Mesendoderm (in vitro differentiated cells): ENCODE measurements around the gene TLN1.

Source experiments
- DNase-seq: peaks from one replicate; pipeline ENCODE4 v3.0.0; 2013
- H2AK5ac ChIP-seq: 2 replicates; pipeline ENCODE4 v1.6.1; 2013; ENCODE audit warnings: low read length, inconsistent platforms
- H2BK120ac ChIP-seq: 2 replicates; pipeline ENCODE4 v1.6.1; 2013; ENCODE audit warnings: low read depth, mild to moderate bottlenecking, low read length, moderate library complexity, mixed read lengths
- H2BK15ac ChIP-seq: replicated peaks from 2 replicates; pipeline ENCODE4 v1.6.1; 2013; ENCODE audit warnings: low read depth, mild to moderate bottlenecking, moderate library complexity
- H2BK5ac ChIP-seq: 2 replicates; pipeline ENCODE4 v1.6.1; 2013; ENCODE audit warnings: low read length, inconsistent platforms
- H3K18ac ChIP-seq: 2 replicates; pipeline ENCODE4 v1.6.1; 2013; ENCODE audit warnings: mild to moderate bottlenecking, low read length, mixed read lengths
- H3K23ac ChIP-seq: one replicate; pipeline ENCODE4 v1.6.1; 2013; ENCODE audit warnings: low read length
- H3K27ac ChIP-seq: 2 replicates; pipeline ENCODE4 v1.5.1; 2013; ENCODE audit warnings: low read depth, mild to moderate bottlenecking, inconsistent platforms, low read length, moderate library complexity
- H3K27me3 ChIP-seq: 2 replicates; pipeline ENCODE4 v1.6.1; 2013; ENCODE audit warnings: low read length, control low read depth, mild to moderate bottlenecking, inconsistent platforms; ENCODE audit not compliant: insufficient read depth, poor library complexity
- H3K36me3 ChIP-seq: 2 replicates; pipeline ENCODE4 v1.6.1; 2013; ENCODE audit warnings: low read length, inconsistent platforms; ENCODE audit not compliant: control insufficient read depth, insufficient read depth
- H3K4ac ChIP-seq: one replicate; pipeline ENCODE4 v1.6.1; 2013; ENCODE audit warnings: low read depth, mild to moderate bottlenecking, low read length, moderate library complexity
- H3K4me1 ChIP-seq: 2 replicates; pipeline ENCODE4 v1.6.1; 2013; ENCODE audit warnings: low read depth, low read length, inconsistent platforms; ENCODE audit not compliant: control insufficient read depth
- H3K4me2 ChIP-seq: 2 replicates; pipeline ENCODE4 v1.6.1; 2013; ENCODE audit warnings: low read length
- H3K4me3 ChIP-seq: 2 replicates; pipeline ENCODE4 v1.5.1; 2013; ENCODE audit warnings: mild to moderate bottlenecking, low read length
- H3K56ac ChIP-seq: one replicate; pipeline ENCODE4 v1.6.1; 2013; ENCODE audit warnings: low read length
- H3K79me1 ChIP-seq: 2 replicates; pipeline ENCODE4 v1.6.1; 2013; ENCODE audit warnings: low read length, inconsistent platforms
- H3K79me2 ChIP-seq: 2 replicates; pipeline ENCODE4 v1.6.1; 2013; ENCODE audit warnings: mild to moderate bottlenecking, low read length; ENCODE audit not compliant: control insufficient read depth, insufficient read depth
- H3K9ac ChIP-seq: 2 replicates; pipeline ENCODE4 v1.6.1; 2013; ENCODE audit warnings: low read length, inconsistent platforms
- H4K5ac ChIP-seq: one replicate; pipeline ENCODE4 v1.6.1; 2013; ENCODE audit warnings: low read length
- H4K8ac ChIP-seq: one replicate; pipeline ENCODE4 v1.6.1; 2013; ENCODE audit warnings: low read depth, mild to moderate bottlenecking, control low read depth, low read length, moderate library complexity
- WGBS: extraction: QIAGEN DNeasy Blood & Tissue Kit; methylation state at CpG from one replicate; pipeline ENCODE4 v1.1.7; 2013; ENCODE audit warnings: low lambda C conversion rate, missing lambda C conversion rate; ENCODE audit not compliant: insufficient coverage; ENCODE audit errors: extremely low coverage; 5-methylcytosine and 5-hydroxymethylcytosine counted together

Gene TLN1

GRCh38 chr9:35718721-35719511, 13.1 kb downstream of the TLN1 start:
- peaks cover 55% of the 10 kb centered on the region for H3K36me3 ChIP-seq

GRCh38 chr9:35717132-35717870, 14.7 kb downstream of the TLN1 start:
- H3K36me3 ChIP-seq: peaks cover 55% of the 10 kb centered on the region

More at GRCh38 chr9:35718721-35719511, 13.1 kb downstream of the TLN1 start:
- DNase-seq: no peak
- no peak overlapping the region for H4K5ac ChIP-seq
- WGBS: no CpG with 5 or more reads among the region's 15 CpGs
- no peak overlapping the region for H3K9ac ChIP-seq
- no peak overlapping the region for H2BK120ac ChIP-seq
- no peak overlapping the region for H3K4me3 ChIP-seq
- H2BK5ac ChIP-seq: no peak overlapping the region
- no peak overlapping the region for H3K4ac ChIP-seq
- H3K4me1 ChIP-seq: no peaks in the 10 kb centered on the region
- H3K27me3 ChIP-seq: no peaks in the 10 kb centered on the region
- H2BK15ac ChIP-seq: no peak overlapping the region
- no peak overlapping the region for H3K23ac ChIP-seq
- no peaks in the 10 kb centered on the region for H3K79me1 ChIP-seq
- H4K8ac ChIP-seq: no peak overlapping the region
- H3K4me2 ChIP-seq: no peak overlapping the region
- no peak overlapping the region for H3K18ac ChIP-seq
- no peak overlapping the region for H3K27ac ChIP-seq
- no peak overlapping the region for H3K56ac ChIP-seq
- H3K79me2 ChIP-seq: no peaks in the 10 kb centered on the region
- no peak overlapping the region for H2AK5ac ChIP-seq

GRCh38 chr9:35716230-35716629, 15.8 kb downstream of the TLN1 start:
- Histone ChIP-seq H3K79me1 (no peaks in the 10 kb centered on the region), H2BK5ac (no peak overlapping the region), H3K4me3 (no peak overlapping the region), H3K27ac (no peak overlapping the region), H4K5ac (no peak overlapping the region), H3K4me1 (no peaks in the 10 kb centered on the region), H4K8ac (no peak overlapping the region), H3K4me2 (no peak overlapping the region), H3K36me3 (peaks cover 52% of the 10 kb centered on the region), H2BK120ac (no peak overlapping the region), H3K4ac (no peak overlapping the region), H3K27me3 (no peaks in the 10 kb centered on the region), H3K9ac (no peak overlapping the region), H2BK15ac (no peak overlapping the region), H3K23ac (no peak overlapping the region), H3K18ac (no peak overlapping the region), H3K56ac (no peak overlapping the region), H2AK5ac (no peak overlapping the region), H3K79me2 (no peaks in the 10 kb centered on the region)
- WGBS: no CpG with 5 or more reads among the region's 4 CpGs
- DNase-seq: no peak

More at GRCh38 chr9:35717132-35717870, 14.7 kb downstream of the TLN1 start:
- no peak overlapping the region for H4K8ac ChIP-seq
- no peak overlapping the region for H2AK5ac ChIP-seq
- H2BK15ac ChIP-seq: no peak overlapping the region
- no peak overlapping the region for H3K23ac ChIP-seq
- no peak overlapping the region for H2BK5ac ChIP-seq
- H3K4me1 ChIP-seq: no peaks in the 10 kb centered on the region
- H3K9ac ChIP-seq: no peak overlapping the region
- DNase-seq: no peak
- H3K56ac ChIP-seq: no peak overlapping the region
- H3K18ac ChIP-seq: no peak overlapping the region
- H2BK120ac ChIP-seq: no peak overlapping the region
- H3K79me2 ChIP-seq: no peaks in the 10 kb centered on the region
- H3K4ac ChIP-seq: no peak overlapping the region
- H3K4me2 ChIP-seq: no peak overlapping the region
- H4K5ac ChIP-seq: no peak overlapping the region
- no peaks in the 10 kb centered on the region for H3K27me3 ChIP-seq
- WGBS: no CpG with 5 or more reads among the region's 14 CpGs
- H3K79me1 ChIP-seq: no peaks in the 10 kb centered on the region
- no peak overlapping the region for H3K4me3 ChIP-seq
- no peak overlapping the region for H3K27ac ChIP-seq

GRCh38 chr9:35714579-35715252, 17.3 kb downstream of the TLN1 start:
- no peak overlapping the region for H3K9ac ChIP-seq
- no peak overlapping the region for H4K8ac ChIP-seq
- H3K4me2 ChIP-seq: no peak overlapping the region
- peaks cover 48% of the 10 kb centered on the region for H3K36me3 ChIP-seq
- no peak overlapping the region for H3K4me3 ChIP-seq
- H3K27ac ChIP-seq: no peak overlapping the region
- no peak overlapping the region for H4K5ac ChIP-seq
- no peaks in the 10 kb centered on the region for H3K27me3 ChIP-seq
- no peak overlapping the region for H3K56ac ChIP-seq
- no peak overlapping the region for H2AK5ac ChIP-seq
- H3K23ac ChIP-seq: no peak overlapping the region
- no peaks in the 10 kb centered on the region for H3K79me1 ChIP-seq
- H2BK15ac ChIP-seq: no peak overlapping the region
- no CpG with 5 or more reads among the region's 13 CpGs for WGBS
- DNase-seq: no peak
- no peak overlapping the region for H3K18ac ChIP-seq
- H3K4me1 ChIP-seq: no peaks in the 10 kb centered on the region
- H2BK120ac ChIP-seq: no peak overlapping the region
- no peak overlapping the region for H3K4ac ChIP-seq
- no peaks in the 10 kb centered on the region for H3K79me2 ChIP-seq
- H2BK5ac ChIP-seq: no peak overlapping the region

- Histone ChIP-seq H4K8ac (no peak overlapping the region), H2BK15ac (no peak overlapping the region)
Observed at GRCh38 chr9:35714123-35714522, 17.9 kb downstream of the TLN1 start.

More at GRCh38 chr9:35714123-35714522, 17.9 kb downstream of the TLN1 start:
- Histone ChIP-seq H3K4ac (no peak overlapping the region), H3K4me3 (no peak overlapping the region), H2BK120ac (no peak overlapping the region), H3K36me3 (peaks cover 44% of the 10 kb centered on the region), H2BK5ac (no peak overlapping the region), H2AK5ac (no peak overlapping the region), H3K23ac (no peak overlapping the region), H4K5ac (no peak overlapping the region), H3K56ac (no peak overlapping the region), H3K4me2 (no peak overlapping the region), H3K18ac (no peak overlapping the region), H3K27me3 (no peaks in the 10 kb centered on the region), H3K79me1 (no peaks in the 10 kb centered on the region), H3K4me1 (no peaks in the 10 kb centered on the region), H3K27ac (no peak overlapping the region), H3K9ac (no peak overlapping the region), H3K79me2 (no peaks in the 10 kb centered on the region)
- no CpG with 5 or more reads among the region's 6 CpGs for WGBS
- no peak for DNase-seq
